Keratinocyte (primary cell): ENCODE measurements around the gene EIF3I.

Source experiments
- CTCF ChIP-seq, 3 experiments: IDR thresholded peaks in 1 of 3; conservative IDR thresholded peaks in 1 of 3; optimal IDR thresholded peaks in 1 of 3; 2 replicates in 2 of 3; 3 replicates in 1 of 3; pipeline versions ENCODE3 to v1.5.1; 2011; ENCODE audit warnings: low read length in 3 of 3, mild to moderate bottlenecking in 3 of 3, moderate library complexity in 2 of 3, control low read depth in 1 of 3, inconsistent platforms in 1 of 3; ENCODE audit not compliant: insufficient read depth in 2 of 3; ENCODE audit errors: extremely low read depth in 1 of 3
- EZH2 ChIP-seq: IDR thresholded peaks from one replicate; pipeline ENCODE4 v1.6.1; 2012; ENCODE audit warnings: inconsistent platforms, mild to moderate bottlenecking, low read length, moderate library complexity

- TF ChIP-seq CTCF (optimal IDR thresholded peaks at IDR 0.05 in 1 of 3, IDR thresholded peaks at IDR 0.05 in 1 of 3, conservative IDR thresholded peaks at IDR 0.05 in 1 of 3; ENCODE audit: extremely low read depth in 1 of 3, insufficient read depth in 2 of 3, low read length in 3 of 3) = no peak
- no peak for TF ChIP-seq EZH2
These were observed 29.8 kb upstream of the EIF3I start for GRCh38 chr1:32192220-32192948.
